MV-4-11 (cell line): ENCODE results near the gene NSFL1C.
"Not testable (repeated sequence)": the region's sequence is repeated elsewhere in the genome, so short reads cannot be mapped to it uniquely, and the experiment has no call there.

Experiments
- DNase-seq: peaks from one replicate; lab custom pipeline; 2025; lab: John Stamatoyannopoulos, UW

The NSFL1C gene

GRCh38 chr20:1423625-1424106, 43.0 kb downstream of the NSFL1C start:
- peak; percentile 70 for DNase-seq

GRCh38 chr20:1423206-1423605, 43.4 kb downstream of the NSFL1C start:
- DNase-seq = no peak

- DNase-seq = no peak
Measured at GRCh38 chr20:1422753-1423152, 43.9 kb downstream of the NSFL1C start.

- no peak for DNase-seq
Measured at GRCh38 chr20:1420066-1420465, 46.6 kb downstream of the NSFL1C start.

- DNase-seq = no peak
Measured at GRCh38 chr20:1418350-1418749, 48.3 kb downstream of the NSFL1C start.

GRCh38 chr20:1417790-1418189, 48.9 kb downstream of the NSFL1C start:
- DNase-seq = no peak

- DNase-seq = no peak
Measured at GRCh38 chr20:1417273-1417672, 49.4 kb downstream of the NSFL1C start.

GRCh38 chr20:1415667-1416468, 50.8 kb downstream of the NSFL1C start:
- DNase-seq = peak; percentile 68

- no peak for DNase-seq
Measured at GRCh38 chr20:1414982-1415381, 51.7 kb downstream of the NSFL1C start.

GRCh38 chr20:1405801-1406200, 60.8 kb downstream of the NSFL1C start:
- DNase-seq = no peak

GRCh38 chr20:1403624-1404023, 63.0 kb downstream of the NSFL1C start:
- DNase-seq = peak; percentile 15

GRCh38 chr20:1402149-1402548, 64.5 kb downstream of the NSFL1C start:
- DNase-seq = peak; percentile 70

GRCh38 chr20:1401451-1401907, 65.2 kb downstream of the NSFL1C start:
- peak; percentile 38 for DNase-seq

- DNase-seq = not testable (repeated sequence)
Measured at GRCh38 chr20:1399678-1400366, 66.8 kb downstream of the NSFL1C start.

- not testable (repeated sequence) for DNase-seq
Measured at GRCh38 chr20:1398185-1398584, 68.5 kb downstream of the NSFL1C start.

- DNase-seq = no peak
Measured at GRCh38 chr20:1397710-1398109, 68.9 kb downstream of the NSFL1C start.

GRCh38 chr20:1396702-1397101, 69.9 kb downstream of the NSFL1C start:
- DNase-seq = no peak

GRCh38 chr20:1396264-1396663, 70.4 kb downstream of the NSFL1C start:
- DNase-seq = no peak

GRCh38 chr20:1394686-1395085, 72.0 kb downstream of the NSFL1C start:
- no peak for DNase-seq

GRCh38 chr20:1393507-1393882, 73.2 kb downstream of the NSFL1C start:
- DNase-seq = no peak

- peak; percentile 91 for DNase-seq
Measured at GRCh38 chr20:1392693-1393506, 73.7 kb downstream of the NSFL1C start, which contains the start of gene FKBP1A. Gene FKBP1A, minus strand, starts transcription at chr20:1393054. Its CDS starts 56 bp downstream, at chr20:1392998.

GRCh38 chr20:1392443-1392692, 74.3 kb downstream of the NSFL1C start:
- DNase-seq = no peak
